Measurements from ENCODE around the gene RPL13A. TPM values are rescaled to one million over a fixed set of nuclear protein-coding genes. Genes with fewer than 3 reads are reported as not detected.
A peak's percentile ranks its signal among the peaks of the same experiment; 100 is the strongest.

Gene RPL13A
- total and polyA plus RNA-seq, 2 experiments from 2014 or later = 2,105 to 2,412 TPM

DNA sequence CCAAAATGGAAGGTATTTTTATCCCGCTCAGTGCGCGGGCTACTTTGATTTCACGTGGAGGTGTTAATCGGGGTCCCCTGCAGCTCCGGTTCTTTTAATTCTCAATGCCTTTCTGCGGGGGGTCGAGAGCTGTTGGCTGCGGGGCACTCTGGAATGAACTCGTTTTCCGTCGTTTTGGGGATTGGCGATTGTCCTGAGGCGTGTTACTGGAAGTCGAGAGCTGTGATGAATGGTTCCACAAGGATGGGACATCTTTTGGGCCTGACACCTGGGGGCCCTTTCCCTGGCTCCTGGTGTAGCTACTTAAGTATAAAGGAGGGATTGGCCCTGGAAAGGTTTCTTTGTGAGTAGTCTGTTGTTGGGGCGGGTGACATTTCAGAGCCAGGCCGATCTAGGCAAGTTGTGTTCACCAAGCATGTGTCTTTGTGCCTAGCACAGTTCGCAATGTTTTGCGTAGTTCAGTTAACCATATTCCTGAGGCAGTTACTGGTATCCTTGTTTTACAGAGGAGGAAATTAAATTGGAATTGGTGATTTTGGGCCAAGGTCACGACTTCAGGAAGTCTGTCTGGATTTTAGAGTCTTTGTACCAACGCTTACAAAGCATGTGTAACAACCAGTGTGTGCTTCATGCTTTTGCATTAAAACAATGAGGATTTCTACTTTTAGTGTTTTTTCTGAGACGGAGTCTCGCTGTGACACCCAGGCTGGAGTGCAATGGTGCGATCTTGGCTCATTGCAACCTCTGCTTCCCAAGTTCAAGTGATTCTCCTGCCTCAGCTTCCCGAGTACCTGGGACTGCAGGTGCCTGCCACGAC lies 846 bp downstream of the RPL13A start:
- no peaks in the 10 kb centered on the region for H3K9me2 ChIP-seq (ENCODE audit: insufficient read depth)
- H3K4me3 Mint-ChIP-seq = peak overlapping the region; percentile 98
- no peak overlapping the region for H2AFZ ChIP-seq
- peaks cover 13% of the 10 kb centered on the region; the same call in 2 of the 3 replicates for H3K4me1 Mint-ChIP-seq
- H3K79me2 ChIP-seq (replicated peaks; ENCODE audit: insufficient read depth) = peaks cover 31% of the 10 kb centered on the region
- peaks cover 10% of the 10 kb centered on the region; the same call in 1 of the 2 replicates for H3K4me1 ChIP-seq (ENCODE audit: insufficient read depth)
- H3K27me3 Mint-ChIP-seq (ENCODE audit: insufficient read depth, low read depth, poor library complexity) = peaks cover 59% of the 10 kb centered on the region
- TF ChIP-seq EZH2 (IDR thresholded peaks at IDR 0.05; ENCODE audit: low read depth, unreplicated experiment) (no peak), ZNF462 (CRISPR knock-in tag; IDR thresholded peaks at IDR 0.05) (no peak), JUNB (IDR thresholded peaks at IDR 0.05; ENCODE audit: unreplicated experiment) (no peak), ZNF331 (CRISPR knock-in tag; IDR thresholded peaks at IDR 0.05; ENCODE audit: low read depth) (no peak), NANOG (IDR thresholded peaks at IDR 0.05; ENCODE audit: borderline replicate concordance) (no peak), POLR2AphosphoS5 (IDR thresholded peaks at IDR 0.05; ENCODE audit: low read depth) (no peak), STAT1 (IDR thresholded peaks at IDR 0.05; ENCODE audit: unreplicated experiment) (no peak), CREB1 (CRISPR knock-in tag; IDR thresholded peaks at IDR 0.05; ENCODE audit: low read depth) (no peak), ZNF114 (CRISPR knock-in tag; IDR thresholded peaks at IDR 0.05) (no peak), EZH2phosphoT487 (IDR thresholded peaks at IDR 0.05; ENCODE audit: unreplicated experiment) (no peak)
- TF ChIP-seq, protein P1, sequence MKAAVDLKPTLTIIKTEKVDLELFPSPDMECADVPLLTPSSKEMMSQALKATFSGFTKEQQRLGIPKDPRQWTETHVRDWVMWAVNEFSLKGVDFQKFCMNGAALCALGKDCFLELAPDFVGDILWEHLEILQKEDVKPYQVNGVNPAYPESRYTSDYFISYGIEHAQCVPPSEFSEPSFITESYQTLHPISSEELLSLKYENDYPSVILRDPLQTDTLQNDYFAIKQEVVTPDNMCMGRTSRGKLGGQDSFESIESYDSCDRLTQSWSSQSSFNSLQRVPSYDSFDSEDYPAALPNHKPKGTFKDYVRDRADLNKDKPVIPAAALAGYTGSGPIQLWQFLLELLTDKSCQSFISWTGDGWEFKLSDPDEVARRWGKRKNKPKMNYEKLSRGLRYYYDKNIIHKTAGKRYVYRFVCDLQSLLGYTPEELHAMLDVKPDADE (IDR thresholded peaks at IDR 0.05) = no peak
- TF ChIP-seq, protein P2, sequence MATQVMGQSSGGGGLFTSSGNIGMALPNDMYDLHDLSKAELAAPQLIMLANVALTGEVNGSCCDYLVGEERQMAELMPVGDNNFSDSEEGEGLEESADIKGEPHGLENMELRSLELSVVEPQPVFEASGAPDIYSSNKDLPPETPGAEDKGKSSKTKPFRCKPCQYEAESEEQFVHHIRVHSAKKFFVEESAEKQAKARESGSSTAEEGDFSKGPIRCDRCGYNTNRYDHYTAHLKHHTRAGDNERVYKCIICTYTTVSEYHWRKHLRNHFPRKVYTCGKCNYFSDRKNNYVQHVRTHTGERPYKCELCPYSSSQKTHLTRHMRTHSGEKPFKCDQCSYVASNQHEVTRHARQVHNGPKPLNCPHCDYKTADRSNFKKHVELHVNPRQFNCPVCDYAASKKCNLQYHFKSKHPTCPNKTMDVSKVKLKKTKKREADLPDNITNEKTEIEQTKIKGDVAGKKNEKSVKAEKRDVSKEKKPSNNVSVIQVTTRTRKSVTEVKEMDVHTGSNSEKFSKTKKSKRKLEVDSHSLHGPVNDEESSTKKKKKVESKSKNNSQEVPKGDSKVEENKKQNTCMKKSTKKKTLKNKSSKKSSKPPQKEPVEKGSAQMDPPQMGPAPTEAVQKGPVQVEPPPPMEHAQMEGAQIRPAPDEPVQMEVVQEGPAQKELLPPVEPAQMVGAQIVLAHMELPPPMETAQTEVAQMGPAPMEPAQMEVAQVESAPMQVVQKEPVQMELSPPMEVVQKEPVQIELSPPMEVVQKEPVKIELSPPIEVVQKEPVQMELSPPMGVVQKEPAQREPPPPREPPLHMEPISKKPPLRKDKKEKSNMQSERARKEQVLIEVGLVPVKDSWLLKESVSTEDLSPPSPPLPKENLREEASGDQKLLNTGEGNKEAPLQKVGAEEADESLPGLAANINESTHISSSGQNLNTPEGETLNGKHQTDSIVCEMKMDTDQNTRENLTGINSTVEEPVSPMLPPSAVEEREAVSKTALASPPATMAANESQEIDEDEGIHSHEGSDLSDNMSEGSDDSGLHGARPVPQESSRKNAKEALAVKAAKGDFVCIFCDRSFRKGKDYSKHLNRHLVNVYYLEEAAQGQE (IDR thresholded peaks at IDR 0.05; ENCODE audit: unreplicated experiment) = no peak
- TF ChIP-seq, protein P3, sequence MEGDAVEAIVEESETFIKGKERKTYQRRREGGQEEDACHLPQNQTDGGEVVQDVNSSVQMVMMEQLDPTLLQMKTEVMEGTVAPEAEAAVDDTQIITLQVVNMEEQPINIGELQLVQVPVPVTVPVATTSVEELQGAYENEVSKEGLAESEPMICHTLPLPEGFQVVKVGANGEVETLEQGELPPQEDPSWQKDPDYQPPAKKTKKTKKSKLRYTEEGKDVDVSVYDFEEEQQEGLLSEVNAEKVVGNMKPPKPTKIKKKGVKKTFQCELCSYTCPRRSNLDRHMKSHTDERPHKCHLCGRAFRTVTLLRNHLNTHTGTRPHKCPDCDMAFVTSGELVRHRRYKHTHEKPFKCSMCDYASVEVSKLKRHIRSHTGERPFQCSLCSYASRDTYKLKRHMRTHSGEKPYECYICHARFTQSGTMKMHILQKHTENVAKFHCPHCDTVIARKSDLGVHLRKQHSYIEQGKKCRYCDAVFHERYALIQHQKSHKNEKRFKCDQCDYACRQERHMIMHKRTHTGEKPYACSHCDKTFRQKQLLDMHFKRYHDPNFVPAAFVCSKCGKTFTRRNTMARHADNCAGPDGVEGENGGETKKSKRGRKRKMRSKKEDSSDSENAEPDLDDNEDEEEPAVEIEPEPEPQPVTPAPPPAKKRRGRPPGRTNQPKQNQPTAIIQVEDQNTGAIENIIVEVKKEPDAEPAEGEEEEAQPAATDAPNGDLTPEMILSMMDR (conservative IDR thresholded peaks at IDR 0.05; ENCODE audit: low read depth in 2 of 2) = no peak
- H3F3A ChIP-seq (replicated peaks; ENCODE audit: low read depth) = peaks cover 59% of the 10 kb centered on the region
- H3K27me3 ChIP-seq (ENCODE audit: insufficient read depth) = no peaks in the 10 kb centered on the region
- H4K20me1 ChIP-seq (replicated peaks; ENCODE audit: insufficient read depth) = peaks cover 23% of the 10 kb centered on the region
- peak overlapping the region; percentile 96 for H3K4me2 ChIP-seq
- peaks cover 18% of the 10 kb centered on the region for H3K9me3 Mint-ChIP-seq
- H3K27ac ChIP-seq (ENCODE audit: low read depth) = peak overlapping the region; percentile 100
- H3K27ac Mint-ChIP-seq = peak overlapping the region; percentile 99
- peaks cover 60% of the 10 kb centered on the region for H3K36me3 Mint-ChIP-seq (ENCODE audit: low read depth)
- peak overlapping the region; percentile 95 for H3K4me3 ChIP-seq
- peak; percentile 3; the same call in 2 of the 3 replicates for ATAC-seq
- DNase-seq (ENCODE audit: low spot score) = no peak
- peaks cover 40% of the 10 kb centered on the region for H3K36me3 ChIP-seq (ENCODE audit: insufficient read depth)

Measured in GM23338 (cell line).